HepG2 (cell line): ENCODE results near the gene DPEP1. TPM values are rescaled to one million over a fixed set of nuclear protein-coding genes. Genes with fewer than 3 reads are reported as not detected.

Source experiments
- ATAC-seq: fragments of 200-7000 bp; cut with Tn5 transposase; 3 replicates; pipeline ENCODE4 v1.9.1; 2020; ENCODE audit warnings: mild to moderate bottlenecking, moderate library complexity
- BruUV-seq: library from RNA; stranded (reverse); fragments of 400-500 nt; replicated peaks from 2 replicates; lab custom pipeline; 2021; lab: Mats Ljungman, UMichigan
- CTCF ChIA-PET: fragments of 300-600 bp; formaldehyde crosslinking; extraction: SDS; loops from one replicate; lab custom pipeline; 2021; ENCODE audit warnings: low total read pairs, inconsistent platforms, low intra/inter-chr PET ratio; lab: Yijun Ruan, JAX
- POLR2A ChIA-PET: fragments of 350-600 bp; sonication (Branson Sonifier 250); formaldehyde crosslinking; loops from one replicate; lab custom pipeline; 2020; ENCODE audit warnings: antibody characterized with exemption, inconsistent platforms; lab: Yijun Ruan, JAX
- DNase-seq: peaks from one replicate; pipeline ENCODE4 v3.0.0-alpha.2; 2015; ENCODE audit warnings: low spot score
- FAIRE-seq: peaks from 3 replicates; lab custom pipeline; 2011; peaks lifted over from hg19 to GRCh38; lab: Jason Lieb, UNC
- H2AFZ ChIP-seq: one replicate; pipeline ENCODE4 v1.6.1; 2011; ENCODE audit warnings: low read length, inconsistent platforms
- H3K27ac ChIP-seq: fragments of 300-600 bp; 3 replicates; pipeline ENCODE4 v1.8.0; 2011; ENCODE audit warnings: mixed run types, mild to moderate bottlenecking, mixed read lengths, low read length, inconsistent platforms; ENCODE audit not compliant: insufficient read depth; ENCODE audit errors: extremely low read length
- H3K27me3 ChIP-seq, 2 experiments: fragments of 200-600 bp in 1 of 2; 2 replicates in 1 of 2; 3 replicates in 1 of 2; pipeline versions ENCODE4 v1.6.0 to v1.8.0; 2011; ENCODE audit warnings: low read length in 2 of 2, mild to moderate bottlenecking in 2 of 2, moderate library complexity in 2 of 2, inconsistent platforms in 1 of 2; ENCODE audit not compliant: insufficient read depth in 2 of 2, control insufficient read depth in 1 of 2
- H3K36me3 ChIP-seq, 2 experiments: fragments of 200-600 bp in 1 of 2; replicated peaks in 1 of 2; 2 replicates in 1 of 2; 3 replicates in 1 of 2; pipeline versions ENCODE4 v1.5.1 to v1.8.0; 2011; ENCODE audit warnings: low read length in 2 of 2, inconsistent platforms in 1 of 2; ENCODE audit not compliant: insufficient read depth in 2 of 2, control insufficient read depth in 1 of 2
- H3K4me1 ChIP-seq: 2 replicates; pipeline ENCODE4 v1.5.1; 2012; ENCODE audit warnings: low read length, inconsistent platforms; ENCODE audit not compliant: insufficient read depth
- H3K4me2 ChIP-seq: 2 replicates; pipeline ENCODE4 v1.6.0; 2011; ENCODE audit warnings: low read depth, low read length, inconsistent platforms
- H3K4me3 ChIP-seq, 3 experiments: fragments of 200-600 bp in 1 of 3; sonication (generic), shearing (Covaris generic) in 1 of 3; replicated peaks in 1 of 3; 2 replicates each; pipeline ENCODE4 v1.5.1; 2011 to 2016; ENCODE audit warnings: low read length in 3 of 3, inconsistent platforms in 2 of 3, low read depth in 2 of 3, mild to moderate bottlenecking in 2 of 3, control low read depth in 1 of 3, mixed read lengths in 1 of 3; ENCODE audit not compliant: insufficient read depth in 1 of 3
- H3K79me2 ChIP-seq: one replicate; pipeline ENCODE4 v1.6.1; 2011; ENCODE audit warnings: low read length, inconsistent platforms; ENCODE audit not compliant: insufficient read depth
- H3K9ac ChIP-seq: 2 replicates; pipeline ENCODE4 v1.6.0; 2011; ENCODE audit warnings: mild to moderate bottlenecking, low read depth, low read length, inconsistent platforms; ENCODE audit not compliant: insufficient read depth
- H3K9me3 ChIP-seq: 2 replicates; pipeline ENCODE4 v1.5.1; 2012; ENCODE audit warnings: mild to moderate bottlenecking, low read length
- H4K20me1 ChIP-seq: 2 replicates; pipeline ENCODE4 v1.6.0; 2011; ENCODE audit warnings: inconsistent platforms, mild to moderate bottlenecking, low read length, moderate library complexity; ENCODE audit not compliant: insufficient read depth
- BHLHE40 ChIP-seq: IDR thresholded peaks from 2 replicates; pipeline ENCODE4 v1.6.1; 2011; ENCODE audit warnings: low read length, improper control_type of control experiment
- CCDC6 ChIP-seq: sonication (generic); formaldehyde crosslinking; IDR thresholded peaks from 2 replicates; pipeline ENCODE4 v1.8.1; 2022; ENCODE audit warnings: mild to moderate bottlenecking, missing genetic modification reagents, moderate library complexity
- IKZF5 ChIP-seq: IDR thresholded peaks from 2 replicates; pipeline ENCODE4 v1.6.1; 2018; ENCODE audit warnings: missing genetic modification reagents, mild to moderate bottlenecking, missing compliant biosample characterization
- MED1 ChIP-seq: sonication (generic); formaldehyde crosslinking; IDR thresholded peaks from 2 replicates; pipeline ENCODE4 v1.4.0; 2020; ENCODE audit warnings: missing genetic modification reagents
- NR2F2 ChIP-seq: IDR thresholded peaks from 2 replicates; pipeline ENCODE4 v1.6.1; 2012; ENCODE audit warnings: low read depth, inconsistent platforms, borderline replicate concordance
- SCMH1 ChIP-seq: sonication (generic); formaldehyde crosslinking; IDR thresholded peaks from 2 replicates; pipeline ENCODE4 v1.9.0; 2021; ENCODE audit warnings: missing genetic modification reagents, mild to moderate bottlenecking, borderline replicate concordance
- SMAD3 ChIP-seq: sonication (generic); formaldehyde crosslinking; IDR thresholded peaks from 2 replicates; pipeline ENCODE4 v1.4.0; 2020; ENCODE audit warnings: missing genetic modification reagents
- TP53 ChIP-seq: sonication (generic); formaldehyde crosslinking; conservative IDR thresholded peaks from 2 replicates; pipeline ENCODE4 v1.4.0; 2020; ENCODE audit warnings: missing genetic modification reagents
- ZBTB39 ChIP-seq: sonication (generic); formaldehyde crosslinking; IDR thresholded peaks from 2 replicates; pipeline ENCODE4 v1.5.0; 2020; ENCODE audit warnings: missing genetic modification reagents
- ZNF543 ChIP-seq: sonication (generic); formaldehyde crosslinking; IDR thresholded peaks from 2 replicates; pipeline ENCODE4 v1.4.0; 2020; ENCODE audit warnings: mild to moderate bottlenecking, missing genetic modification reagents
- ZNF567 ChIP-seq: sonication (generic); formaldehyde crosslinking; IDR thresholded peaks from 2 replicates; pipeline ENCODE4 v1.8.1; 2023; ENCODE audit warnings: mild to moderate bottlenecking, missing genetic modification reagents, borderline replicate concordance
- ZNF605 ChIP-seq: sonication (generic); formaldehyde crosslinking; IDR thresholded peaks from 2 replicates; pipeline ENCODE4 v1.8.0; 2022; ENCODE audit warnings: mild to moderate bottlenecking, missing genetic modification reagents
- ZNF678 ChIP-seq: sonication (generic); formaldehyde crosslinking; IDR thresholded peaks from 2 replicates; pipeline ENCODE4 v1.4.0; 2020; ENCODE audit warnings: mild to moderate bottlenecking, missing genetic modification reagents
- ZNF768 ChIP-seq: sonication (generic); formaldehyde crosslinking; IDR thresholded peaks from 2 replicates; pipeline ENCODE4 v1.4.0; 2020; ENCODE audit warnings: missing genetic modification reagents
- ZSCAN9 ChIP-seq: IDR thresholded peaks from 2 replicates; pipeline ENCODE4 v1.6.1; 2016; ENCODE audit warnings: borderline replicate concordance
- WGBS: methylation state at CpG from one replicate; pipeline ENCODE4 v1.1.6; 2017; ENCODE audit warnings: low lambda C conversion rate; 5-methylcytosine and 5-hydroxymethylcytosine counted together
- in situ Hi-C: cut with HindIII; loops from 2 replicates; pipeline ENCODE4 v1.10.0; 2017; ENCODE audit warnings: low pct_unique_long_range_greater_than_20kb; ENCODE audit not compliant: extremely low pct_ligation_motif_present
- intact Hi-C: fragments of 100-400 bp; cut with micrococcal nuclease; formaldehyde crosslinking; loops from one replicate; pipeline ENCODE4 v1.10.0; 2022; ENCODE audit not compliant: unreplicated experiment
- polyA plus RNA-seq, 8 experiments: library from polyadenylated mRNA; depleted of rRNA in 3 of 8; stranded (reverse) in 7 of 8; unstranded in 1 of 8; fragments of >200 nt; fragmentation: Illumina TruSeq in 4 of 8; extraction: Trizol in 4 of 8; gene quantifications; 2 replicates each; pipeline versions ENCODE4 v1.2.1 to v1.2.3, GENCODE V29; 2011 to 2016; ENCODE audit warnings: low read depth in 4 of 8, missing spikeins in 1 of 8, mixed read lengths in 1 of 8; ENCODE audit not compliant: insufficient read depth in 1 of 8
- total RNA-seq, 5 experiments: library from RNA; depleted of rRNA; stranded (reverse); fragments of >200 nt; fragmentation: Illumina TruSeq; extraction: Trizol; gene quantifications; 2 replicates each; pipeline ENCODE4 v1.2.3, GENCODE V29; 2016; ENCODE audit warnings: low read depth in 1 of 5

The DPEP1 gene
- total and polyA plus RNA-seq, 2 of the 13 experiments (the other 11 are each of a cell fraction or from before 2014, with no cell fraction given), result 37.6 to 52.2 TPM

DNA sequence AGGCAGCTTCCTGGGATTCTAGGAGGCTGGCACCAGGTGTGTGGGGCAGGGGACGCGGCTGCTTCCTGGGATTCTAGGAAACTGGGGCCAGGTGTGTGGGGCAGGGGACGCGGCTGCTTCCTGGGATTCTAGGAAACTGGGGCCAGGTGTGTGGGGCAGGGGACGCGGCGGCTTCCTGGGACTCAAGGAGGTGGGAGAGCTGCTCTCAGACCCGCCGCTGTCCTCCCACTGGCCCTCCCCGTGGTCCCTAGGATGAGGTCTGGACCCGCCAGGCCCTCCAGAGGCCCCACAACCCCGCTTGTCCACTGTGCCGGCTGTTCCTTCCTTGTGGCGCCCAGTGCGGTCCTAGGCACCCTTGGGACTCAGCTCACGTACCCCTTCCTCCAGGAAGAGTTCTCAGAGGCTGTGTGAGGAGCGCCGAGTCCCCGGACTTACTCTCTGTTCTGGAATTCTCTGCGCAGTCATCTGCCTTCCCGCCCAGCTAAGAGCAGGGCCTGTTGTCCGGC, 565 bp downstream of the DPEP1 start:
- intact Hi-C loops (no loop called here), in situ Hi-C loops (no loop called here)
- no peak for TF ChIP-seq NR2F2
- no peak for TF ChIP-seq ZNF678 (CRISPR knock-in tag)
- TF ChIP-seq SCMH1 (CRISPR knock-in tag), result no peak
- no peak for DNase-seq
- FAIRE-seq, result no peak
- H3K27me3 ChIP-seq, result peaks cover 5 to 20% of the 10 kb centered on the region in 2 experiments; a peak in 2 of 5 replicates
- ATAC-seq, result no peak; the same call in 2 of the 3 replicates
- no peak overlapping the region for H3K4me3 ChIP-seq
- no peaks in the 10 kb centered on the region for H3K36me3 ChIP-seq
- BruUV-seq, result no TSS peak
- H3K9ac ChIP-seq, result no peak overlapping the region
- H3K9me3 ChIP-seq, result no peaks in the 10 kb centered on the region
- no peak overlapping the region for H2AFZ ChIP-seq
- no peak overlapping the region for H3K4me2 ChIP-seq
- no peak overlapping the region for H3K27ac ChIP-seq
- ChIA-PET CTCF (no interaction called here), POLR2A (no interaction called here)
- no peaks in the 10 kb centered on the region for H4K20me1 ChIP-seq
- H3K79me2 ChIP-seq, result no peaks in the 10 kb centered on the region
- WGBS, result 77% methylated on average over 20 of the region's 22 CpGs
- peaks cover 40% of the 10 kb centered on the region for H3K4me1 ChIP-seq

GRCh38 chr16:89615176-89615575, 1.7 kb downstream of the DPEP1 start:
- no peaks in the 10 kb centered on the region for H4K20me1 ChIP-seq
- H3K36me3 ChIP-seq, result no peaks in the 10 kb centered on the region
- no peaks in the 10 kb centered on the region for H3K9me3 ChIP-seq
- H3K4me2 ChIP-seq, result peak overlapping the region; percentile 62
- BruUV-seq, result no TSS peak
- FAIRE-seq, result no peak
- intact Hi-C loops, result loop anchor here (1.0 kb wide), 1 partner anchor 26 kb away; no protein-coding TSS in a partner anchor
- H3K27me3 ChIP-seq, result peaks cover 5 to 20% of the 10 kb centered on the region in 2 experiments; a peak in 2 of 5 replicates
- no peaks in the 10 kb centered on the region for H3K79me2 ChIP-seq
- H2AFZ ChIP-seq, result no peak overlapping the region
- no peak overlapping the region for H3K9ac ChIP-seq
- in situ Hi-C loops, result no loop called here
- ChIA-PET POLR2A (interaction anchor here (0.9 kb wide), 1 partner anchor 85 kb away, joined by 3 read pairs; no protein-coding TSS in a partner anchor), CTCF (interaction anchor here (1.0 to 2.6 kb wide), 3 partner anchors 16 to 26 kb away, joined by 3 to 34 read pairs (median 3); no protein-coding TSS in a partner anchor)
- H3K4me1 ChIP-seq, result peaks cover 40% of the 10 kb centered on the region
- DNase-seq, result no peak
- H3K4me3 ChIP-seq, result peak overlapping the region in 1 of 3 experiments; percentile 48; a peak in 1 of 6 replicates
- WGBS, result 47% methylated on average over 12 of the region's 13 CpGs
- H3K27ac ChIP-seq, result no peak overlapping the region
- ATAC-seq, result peak; percentile 29
- TF ChIP-seq ZNF768 (CRISPR knock-in tag) (peak; percentile 71; the same call in 1 of the 2 replicates), ZNF567 (CRISPR knock-in tag) (0 out of 2 replicates have a peak, but pooled peaks have one; percentile 12), MED1 (CRISPR knock-in tag) (no peak), ZBTB39 (CRISPR knock-in tag) (0 out of 2 replicates have a peak, but pooled peaks have one; percentile 78), TP53 (CRISPR knock-in tag) (no peak), ZNF678 (CRISPR knock-in tag) (peak; percentile 16; the same call in 1 of the 2 replicates), ZSCAN9 (CRISPR knock-in tag) (no peak), BHLHE40 (no peak), ZNF543 (CRISPR knock-in tag) (no peak), SMAD3 (0 out of 2 replicates have a peak, but pooled peaks have one; percentile 5), IKZF5 (CRISPR knock-in tag) (no peak), ZNF605 (CRISPR knock-in tag) (0 out of 2 replicates have a peak, but pooled peaks have one; percentile 29), CCDC6 (CRISPR knock-in tag) (0 out of 2 replicates have a peak, but pooled peaks have one; percentile 13)
